HCT116 (cell line): Measurements from ENCODE around the gene MACC1. TPM values are rescaled to one million over a fixed set of nuclear protein-coding genes. Genes with fewer than 3 reads are reported as not detected.

Source experiments
- ATAC-seq: fragments of 200-7000 bp; cut with Tn5 transposase; 2 replicates; pipeline ENCODE4 v1.9.1; 2020; ENCODE audit warnings: mild to moderate bottlenecking, moderate library complexity
- BruUV-seq: library from RNA; stranded (reverse); fragments of 400-500 nt; replicated peaks from 2 replicates; lab custom pipeline; 2021; lab: Mats Ljungman, UMichigan
- CTCF ChIA-PET: fragments of 300-600 bp; sonication (Branson Sonifier 250); formaldehyde crosslinking; loops from one replicate; lab custom pipeline; 2021; ENCODE audit warnings: antibody characterized with exemption; lab: Charles Lee
- POLR2A ChIA-PET: fragments of 300-600, 350-600 bp; sonication (Branson Sonifier 250); formaldehyde crosslinking; loops from one replicate; lab custom pipeline; 2021; ENCODE audit warnings: antibody characterized with exemption; lab: Charles Lee
- RAD21 ChIA-PET, 2 experiments: fragments of 300-600 bp; sonication (Branson Sonifier 250); formaldehyde crosslinking; loops; one replicate each; lab custom pipeline; 2023; ENCODE audit warnings: low total read pairs in 2 of 2; ENCODE audit not compliant: uncharacterized antibody in 2 of 2, unreplicated experiment in 2 of 2, low non-redundant PET in 1 of 2; lab: Charles Lee
- DNase-seq: peaks from one replicate; pipeline ENCODE4 v3.0.0-alpha.2; 2010; ENCODE audit warnings: low read depth, low spot score
- H2AFZ ChIP-seq: fragments of 200-600 bp; shearing (Covaris generic), sonication (generic); 2 replicates; pipeline ENCODE4 v1.6.1; 2017; ENCODE audit warnings: low read depth, mixed run types, mixed read lengths, antibody characterized with exemption, low read length; ENCODE audit not compliant: poor library complexity, severe bottlenecking
- H3K27ac ChIP-seq: 2 replicates; pipeline ENCODE4 v1.5.1; 2012; ENCODE audit warnings: low read depth, low read length
- H3K27me3 ChIP-seq: fragments of 200-600 bp; sonication (generic); 2 replicates; pipeline ENCODE4 v1.6.1; 2016; ENCODE audit warnings: mixed run types, low read length, mixed read lengths; ENCODE audit not compliant: insufficient read depth
- H3K36me3 ChIP-seq, 2 experiments: fragments of 200-500 bp in 1 of 2; fragments of 200-600 bp in 1 of 2; sonication (Bioruptor generic) in 1 of 2; sonication (generic) in 1 of 2; 2 replicates each; pipeline versions ENCODE4 v1.5.1 to v1.6.1; 2014 to 2016; ENCODE audit warnings: low read length in 2 of 2, inconsistent platforms in 1 of 2, mixed read lengths in 1 of 2, mixed run types in 1 of 2; ENCODE audit not compliant: insufficient read depth in 2 of 2, control insufficient read depth in 1 of 2
- H3K4me1 ChIP-seq, 2 experiments: fragments of 200-600 bp in 1 of 2; sonication (generic) in 1 of 2; 2 replicates each; pipeline versions ENCODE4 v1.5.1 to v1.6.1; 2012 to 2017; ENCODE audit warnings: low read length in 2 of 2, inconsistent platforms in 1 of 2, mild to moderate bottlenecking in 1 of 2, mixed read lengths in 1 of 2, mixed run types in 1 of 2, moderate library complexity in 1 of 2; ENCODE audit not compliant: insufficient read depth in 2 of 2, control insufficient read depth in 1 of 2
- H3K4me2 ChIP-seq: fragments of 200-600 bp; sonication (generic); 2 replicates; pipeline ENCODE4 v1.6.1; 2017; ENCODE audit warnings: mixed run types, low read length, mixed read lengths
- H3K4me3 ChIP-seq, 2 experiments: fragments of 200-600 bp in 1 of 2; sonication (generic) in 1 of 2; replicated peaks in 1 of 2; 2 replicates each; pipeline ENCODE4 v1.5.1; 2011 to 2016; ENCODE audit warnings: low read length in 2 of 2, control low read depth in 1 of 2, low read depth in 1 of 2, mild to moderate bottlenecking in 1 of 2, mixed read lengths in 1 of 2, mixed run types in 1 of 2
- H3K79me2 ChIP-seq: fragments of 200-600 bp; sonication (generic); 2 replicates; pipeline ENCODE4 v1.6.1; 2017; ENCODE audit warnings: mild to moderate bottlenecking, mixed run types, low read length, moderate library complexity, mixed read lengths; ENCODE audit not compliant: insufficient read depth
- H3K9ac ChIP-seq: fragments of 200-600 bp; sonication (generic); 2 replicates; pipeline ENCODE4 v1.6.1; 2016; ENCODE audit warnings: low read length, mixed read lengths
- H3K9me2 ChIP-seq: fragments of 200-600 bp; sonication (generic), shearing (Covaris generic); 2 replicates; pipeline ENCODE4 v1.6.1; 2017; ENCODE audit warnings: mixed run types, mild to moderate bottlenecking, moderate library complexity; ENCODE audit not compliant: insufficient read depth
- H3K9me3 ChIP-seq, 2 experiments: fragments of 200-500 bp in 1 of 2; fragments of 200-600 bp in 1 of 2; sonication (Bioruptor generic) in 1 of 2; sonication (generic) in 1 of 2; 2 replicates each; pipeline ENCODE4 v1.6.1; 2014 to 2017; ENCODE audit warnings: low read length in 2 of 2, mixed read lengths in 2 of 2, inconsistent platforms in 1 of 2, low read depth in 1 of 2, mild to moderate bottlenecking in 1 of 2, mixed run types in 1 of 2, moderate library complexity in 1 of 2; ENCODE audit not compliant: control insufficient read depth in 1 of 2, insufficient read depth in 1 of 2
- H4K20me1 ChIP-seq: fragments of 200-600 bp; sonication (generic), shearing (Covaris generic); 2 replicates; pipeline ENCODE4 v1.6.1; 2017; ENCODE audit warnings: mixed run types, mild to moderate bottlenecking, moderate library complexity; ENCODE audit not compliant: insufficient read depth
- CBX3 ChIP-seq: IDR thresholded peaks from 2 replicates; pipeline ENCODE4 v1.6.1; 2012; ENCODE audit warnings: low read depth
- CEBPB ChIP-seq: IDR thresholded peaks from 2 replicates; pipeline ENCODE4 v1.6.1; 2012; ENCODE audit warnings: low read depth
- ELF1 ChIP-seq: IDR thresholded peaks from 2 replicates; pipeline ENCODE4 v1.6.1; 2012; ENCODE audit warnings: low read depth, borderline replicate concordance
- EZH2 ChIP-seq: fragments of 200-600 bp; sonication (generic); IDR thresholded peaks from 2 replicates; pipeline ENCODE4 v1.6.1; 2017; ENCODE audit warnings: antibody characterized with exemption, mixed run types
- EZH2phosphoT487 ChIP-seq: fragments of 200-600 bp; IDR thresholded peaks from 2 replicates; pipeline ENCODE4 v1.6.1; 2018; ENCODE audit warnings: antibody characterized with exemption, borderline replicate concordance
- FOSL1 ChIP-seq: IDR thresholded peaks from 2 replicates; pipeline ENCODE4 v1.6.1; 2012; ENCODE audit warnings: low read depth
- JUND ChIP-seq: IDR thresholded peaks from 2 replicates; pipeline ENCODE4 v1.6.1; 2012
- POLR2A ChIP-seq: IDR thresholded peaks from 2 replicates; pipeline ENCODE4 v1.7.0; 2011; ENCODE audit warnings: borderline replicate concordance; ENCODE audit not compliant: insufficient read depth, insufficient read length; ENCODE audit errors: extremely low read depth
- POLR2AphosphoS5 ChIP-seq: IDR thresholded peaks from 2 replicates; pipeline ENCODE4 v1.6.1; 2011; ENCODE audit warnings: mild to moderate bottlenecking, low read depth, low read length, moderate library complexity
- REST ChIP-seq: IDR thresholded peaks from 2 replicates; pipeline ENCODE4 v1.6.1; 2012; ENCODE audit warnings: low read depth
- SIN3A ChIP-seq: IDR thresholded peaks from 2 replicates; pipeline ENCODE4 v1.6.1; 2012; ENCODE audit warnings: low read depth
- SP1 ChIP-seq: IDR thresholded peaks from 2 replicates; pipeline ENCODE4 v1.6.1; 2012; ENCODE audit warnings: low read depth
- SRF ChIP-seq: IDR thresholded peaks from 2 replicates; pipeline ENCODE4 v1.6.1; 2012; ENCODE audit warnings: low read depth
- ZFX ChIP-seq: fragments of 450-650 bp; IDR thresholded peaks from 2 replicates; pipeline ENCODE4 v1.6.1; 2017
- ZNF274 ChIP-seq: fragments of 200-500 bp; sonication (Bioruptor generic); IDR thresholded peaks from 2 replicates; pipeline ENCODE4 v1.6.1; 2014; ENCODE audit warnings: mild to moderate bottlenecking, low read depth, low read length, inconsistent platforms
- intact Hi-C: fragments of 100-400 bp; cut with micrococcal nuclease; formaldehyde crosslinking; loops from 2 replicates; pipeline ENCODE4 v1.10.0; 2022
- total RNA-seq: library from RNA; stranded (reverse); gene quantifications from one replicate; pipeline ENCODE4 v1.2.1, GENCODE V29; 2021; ENCODE audit not compliant: unreplicated experiment
- TF ChIP-seq, protein P1 (sequence below), 3 experiments: fragments of 200-600 bp in 1 of 3; sonication (generic) in 1 of 3; IDR thresholded peaks in 2 of 3; conservative IDR thresholded peaks in 1 of 3; 2 replicates each; pipeline ENCODE4 v1.5.1; 2012 to 2017; ENCODE audit warnings: low read depth in 2 of 3, low read length in 2 of 3, antibody characterized with exemption in 1 of 3, borderline replicate concordance in 1 of 3, control low read depth in 1 of 3, mild to moderate bottlenecking in 1 of 3, mixed read lengths in 1 of 3, mixed run types in 1 of 3, moderate library complexity in 1 of 3; ENCODE audit not compliant: insufficient read depth in 1 of 3
- TF ChIP-seq, protein P2 (sequence below): IDR thresholded peaks from 2 replicates; pipeline ENCODE4 v1.6.1; 2012

The MACC1 gene
- total RNA-seq, 1 experiment from 2014 or later: 9.8 TPM

DNA sequence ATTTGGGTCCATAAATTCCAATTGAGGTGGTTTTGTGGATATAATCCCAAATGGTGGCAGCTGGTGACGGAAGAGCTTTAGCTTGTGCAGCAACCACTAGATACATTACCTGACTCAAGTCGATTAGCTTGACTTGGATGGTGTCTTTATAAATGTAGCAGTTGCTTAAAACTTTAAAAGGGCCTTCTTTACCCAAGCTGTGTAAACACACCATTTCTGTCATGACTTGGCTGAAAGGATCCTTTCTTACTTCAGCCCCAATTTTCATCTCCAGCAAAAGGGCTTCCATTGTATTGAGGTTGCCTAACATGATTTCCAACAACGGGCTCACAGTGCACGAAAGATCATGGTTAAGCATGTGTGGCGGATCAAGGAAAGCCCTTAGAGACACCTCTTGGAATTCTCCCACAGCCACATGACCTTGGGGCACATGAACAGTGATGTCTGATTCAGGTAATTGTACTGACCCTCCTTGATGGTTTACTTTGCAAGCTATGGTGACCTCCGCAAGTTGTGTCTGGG, 57.9 kb downstream of the MACC1 start:
- Histone ChIP-seq H3K4me1 (no peaks in the 10 kb centered on the region), H3K79me2 (no peaks in the 10 kb centered on the region), H3K4me2 (no peak overlapping the region), H3K27me3 (no peaks in the 10 kb centered on the region), H3K27ac (no peak overlapping the region), H3K9ac (no peak overlapping the region), H3K4me3 (no peak overlapping the region), H4K20me1 (no peaks in the 10 kb centered on the region), H3K36me3 (no peaks in the 10 kb centered on the region), H2AFZ (no peak overlapping the region), H3K9me2 (no peaks in the 10 kb centered on the region), H3K9me3 (no peaks in the 10 kb centered on the region)
- DNase-seq (no peak), ATAC-seq (no peak)
- BruUV-seq: no TSS peak
- ChIA-PET CTCF (interaction anchor here (0.6 kb wide), 1 partner anchor 177 kb away, joined by 4 read pairs; no protein-coding TSS in a partner anchor), POLR2A (no interaction called here), RAD21 (no interaction called here)
- TF ChIP-seq CBX3: no peak
- no peak for TF ChIP-seq SP1
- no peak for TF ChIP-seq ELF1
- TF ChIP-seq POLR2A: no peak
- TF ChIP-seq CEBPB: no peak
- TF ChIP-seq REST: no peak
- no peak for TF ChIP-seq SRF
- TF ChIP-seq EZH2phosphoT487: no peak
- no peak for TF ChIP-seq ZFX
- no peak for TF ChIP-seq JUND
- TF ChIP-seq, protein P1, sequence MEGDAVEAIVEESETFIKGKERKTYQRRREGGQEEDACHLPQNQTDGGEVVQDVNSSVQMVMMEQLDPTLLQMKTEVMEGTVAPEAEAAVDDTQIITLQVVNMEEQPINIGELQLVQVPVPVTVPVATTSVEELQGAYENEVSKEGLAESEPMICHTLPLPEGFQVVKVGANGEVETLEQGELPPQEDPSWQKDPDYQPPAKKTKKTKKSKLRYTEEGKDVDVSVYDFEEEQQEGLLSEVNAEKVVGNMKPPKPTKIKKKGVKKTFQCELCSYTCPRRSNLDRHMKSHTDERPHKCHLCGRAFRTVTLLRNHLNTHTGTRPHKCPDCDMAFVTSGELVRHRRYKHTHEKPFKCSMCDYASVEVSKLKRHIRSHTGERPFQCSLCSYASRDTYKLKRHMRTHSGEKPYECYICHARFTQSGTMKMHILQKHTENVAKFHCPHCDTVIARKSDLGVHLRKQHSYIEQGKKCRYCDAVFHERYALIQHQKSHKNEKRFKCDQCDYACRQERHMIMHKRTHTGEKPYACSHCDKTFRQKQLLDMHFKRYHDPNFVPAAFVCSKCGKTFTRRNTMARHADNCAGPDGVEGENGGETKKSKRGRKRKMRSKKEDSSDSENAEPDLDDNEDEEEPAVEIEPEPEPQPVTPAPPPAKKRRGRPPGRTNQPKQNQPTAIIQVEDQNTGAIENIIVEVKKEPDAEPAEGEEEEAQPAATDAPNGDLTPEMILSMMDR (IDR thresholded peaks at IDR 0.05 in 2 of 3, conservative IDR thresholded peaks at IDR 0.05 in 1 of 3; ENCODE audit: borderline replicate concordance in 1 of 3, insufficient read depth in 1 of 3, low read depth in 2 of 3, low read length in 2 of 3): no peak
- TF ChIP-seq, protein P2, sequence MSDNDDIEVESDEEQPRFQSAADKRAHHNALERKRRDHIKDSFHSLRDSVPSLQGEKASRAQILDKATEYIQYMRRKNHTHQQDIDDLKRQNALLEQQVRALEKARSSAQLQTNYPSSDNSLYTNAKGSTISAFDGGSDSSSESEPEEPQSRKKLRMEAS: no peak
- no peak for TF ChIP-seq FOSL1
- TF ChIP-seq ZNF274: no peak
- TF ChIP-seq POLR2AphosphoS5: no peak
- no peak for TF ChIP-seq SIN3A
- TF ChIP-seq EZH2: no peak
- intact Hi-C loops: no loop called here
